Breast epithelium (tissue), 3 donors: ENCODE data around the gene SLTM.

ENCODE experiments used
- POLR2A ChIP-seq: fragments of 450-650 bp; IDR thresholded peaks from one replicate; pipeline ENCODE4 v1.6.1; 2016; ENCODE audit warnings: antibody characterized with exemption, mild to moderate bottlenecking, moderate library complexity
- POLR2AphosphoS5 ChIP-seq, 3 donors: sonication (generic); formaldehyde crosslinking; IDR thresholded peaks; one replicate each; pipeline ENCODE4 v1.6.1; 2017; ENCODE audit warnings: antibody characterized with exemption in 3 of 3
- TF ChIP-seq, protein P1 (sequence below), 3 donors: fragments of 450-650 bp; IDR thresholded peaks; one replicate each; pipeline ENCODE4 v1.5.1; 2016 to 2017; ENCODE audit warnings: antibody characterized with exemption in 3 of 3, mild to moderate bottlenecking in 3 of 3, moderate library complexity in 3 of 3

DNA sequence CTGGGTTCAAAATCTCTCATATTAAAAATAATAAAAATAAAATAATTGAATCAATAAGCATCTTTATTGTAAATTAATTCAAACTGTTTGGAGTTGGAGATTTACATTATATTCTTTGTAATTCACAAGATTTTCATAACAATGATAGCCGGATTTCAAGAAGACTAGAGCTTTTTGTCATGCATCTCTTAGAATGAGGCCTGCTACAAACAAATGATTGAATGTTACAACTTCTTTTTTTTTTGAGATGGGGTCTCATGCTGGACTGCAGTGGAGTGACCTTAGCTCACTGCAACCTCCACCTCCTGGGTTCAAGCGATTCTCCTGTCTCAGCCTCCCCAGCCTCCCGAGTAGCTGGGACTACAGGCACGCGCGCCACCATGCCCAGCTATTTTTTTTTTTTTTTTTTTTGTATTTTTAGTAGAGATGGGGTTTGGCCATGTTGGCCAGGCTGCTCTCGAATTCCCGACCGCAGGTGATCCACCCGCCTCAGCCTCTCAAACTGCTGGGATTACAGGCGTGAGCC is 3.5 kb downstream of the SLTM start:
- TF ChIP-seq, protein P1, sequence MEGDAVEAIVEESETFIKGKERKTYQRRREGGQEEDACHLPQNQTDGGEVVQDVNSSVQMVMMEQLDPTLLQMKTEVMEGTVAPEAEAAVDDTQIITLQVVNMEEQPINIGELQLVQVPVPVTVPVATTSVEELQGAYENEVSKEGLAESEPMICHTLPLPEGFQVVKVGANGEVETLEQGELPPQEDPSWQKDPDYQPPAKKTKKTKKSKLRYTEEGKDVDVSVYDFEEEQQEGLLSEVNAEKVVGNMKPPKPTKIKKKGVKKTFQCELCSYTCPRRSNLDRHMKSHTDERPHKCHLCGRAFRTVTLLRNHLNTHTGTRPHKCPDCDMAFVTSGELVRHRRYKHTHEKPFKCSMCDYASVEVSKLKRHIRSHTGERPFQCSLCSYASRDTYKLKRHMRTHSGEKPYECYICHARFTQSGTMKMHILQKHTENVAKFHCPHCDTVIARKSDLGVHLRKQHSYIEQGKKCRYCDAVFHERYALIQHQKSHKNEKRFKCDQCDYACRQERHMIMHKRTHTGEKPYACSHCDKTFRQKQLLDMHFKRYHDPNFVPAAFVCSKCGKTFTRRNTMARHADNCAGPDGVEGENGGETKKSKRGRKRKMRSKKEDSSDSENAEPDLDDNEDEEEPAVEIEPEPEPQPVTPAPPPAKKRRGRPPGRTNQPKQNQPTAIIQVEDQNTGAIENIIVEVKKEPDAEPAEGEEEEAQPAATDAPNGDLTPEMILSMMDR (IDR thresholded peaks at IDR 0.05), result no peak
- TF ChIP-seq POLR2A, result no peak
- TF ChIP-seq POLR2AphosphoS5 (IDR thresholded peaks at IDR 0.05), result no peak
